GM21723 (cell line): Measurements from ENCODE around the gene ADAMTS4.

Experiments used
- ATAC-seq: cut with Tn5 transposase; IDR thresholded peaks from one replicate; pipeline ENCODE4 v1.9.1; 2021; ENCODE audit warnings: mild to moderate bottlenecking, moderate library complexity; ENCODE audit not compliant: unreplicated experiment

ADAMTS4 gene

DNA sequence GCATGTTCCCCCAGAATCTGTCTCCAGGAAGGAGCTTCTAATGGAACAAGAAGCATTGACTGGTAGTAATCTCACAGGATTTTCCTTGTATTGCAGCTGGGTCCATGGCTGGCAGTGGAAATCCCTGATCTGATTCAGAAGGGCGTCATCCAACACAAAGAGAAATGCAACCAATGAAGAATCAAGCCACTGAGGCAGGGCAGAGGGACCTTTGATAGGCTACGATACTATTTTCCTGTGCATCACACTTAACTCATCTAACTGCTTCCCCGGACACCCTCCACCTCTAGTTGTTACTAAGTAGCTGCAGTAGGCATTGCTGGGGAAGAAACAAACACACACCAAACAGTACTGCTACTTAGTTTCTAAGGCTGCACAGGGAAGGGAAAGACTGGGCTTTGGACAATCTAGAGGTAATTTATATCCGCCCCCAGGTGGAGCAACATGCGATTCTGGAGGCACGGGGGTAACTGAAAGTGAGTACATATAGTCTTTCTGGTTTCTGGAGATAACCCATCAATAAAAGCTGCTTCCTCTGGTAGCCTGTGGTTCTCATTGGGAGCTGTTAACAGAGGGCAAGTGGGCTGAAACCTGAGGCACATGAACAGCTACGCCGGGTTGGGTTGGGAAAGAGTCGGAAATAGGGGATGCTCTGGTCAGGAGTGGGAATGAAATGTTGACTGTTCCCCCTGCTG, 40.4 kb downstream of the ADAMTS4 start:
- ATAC-seq, result no peak

DNA sequence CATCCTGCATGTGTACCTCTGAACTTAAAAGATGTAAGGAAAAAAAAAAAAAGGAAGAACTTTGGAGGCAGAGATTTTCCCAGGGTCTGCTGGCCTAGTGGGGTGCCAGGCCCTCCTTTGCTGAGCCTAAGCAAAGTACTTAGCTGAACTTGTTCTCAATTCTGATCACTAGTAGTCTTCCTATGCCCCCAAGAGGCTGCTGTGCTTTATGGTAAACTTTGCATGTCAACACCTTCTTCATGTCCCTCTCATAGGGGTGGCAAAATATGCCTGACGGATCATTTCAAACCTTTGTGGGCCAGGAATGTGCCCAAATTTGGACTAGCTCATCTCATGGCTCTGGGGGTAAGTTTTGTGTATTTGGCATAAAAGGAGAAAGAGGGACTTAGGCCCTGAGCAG, 41.0 kb downstream of the ADAMTS4 start:
- ATAC-seq, result no peak

DNA sequence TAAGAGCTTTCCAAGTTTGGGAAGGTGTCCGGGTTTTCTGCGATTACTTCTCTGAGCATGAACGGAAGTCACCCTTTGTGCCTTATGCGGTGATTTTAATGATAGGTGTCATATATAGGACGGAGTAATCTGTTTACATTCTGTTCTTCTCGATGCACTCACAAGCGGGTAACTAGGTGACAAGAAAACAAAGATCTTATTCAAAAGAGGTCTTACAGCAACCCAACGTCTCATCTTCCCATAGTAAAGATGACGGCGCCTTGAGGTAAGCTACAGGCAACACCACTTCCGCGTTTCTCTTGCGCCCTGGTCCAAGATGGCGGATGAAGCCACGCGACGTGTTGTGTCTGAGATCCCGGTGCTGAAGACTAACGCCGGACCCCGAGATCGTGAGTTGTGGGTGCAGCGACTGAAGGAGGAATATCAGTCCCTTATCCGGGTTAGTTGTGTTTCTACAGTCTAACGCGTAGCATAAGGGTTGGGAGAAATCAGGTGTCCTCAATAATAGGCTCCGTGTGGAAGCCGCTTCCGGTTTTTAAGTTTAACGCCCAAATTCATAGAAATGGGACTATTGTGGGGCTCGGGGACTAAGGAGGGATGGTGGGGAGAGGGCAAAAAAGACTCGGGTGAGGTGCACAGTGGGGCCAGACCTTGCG, 45.0 kb downstream of the ADAMTS4 start, which contains the start of gene UFC1:
TSS of gene UFC1 (plus strand) at position 297 of the 656 bp plus-strand sequence. CDS start at position 317, 20 bp downstream.
- peak; percentile 86 for ATAC-seq

DNA sequence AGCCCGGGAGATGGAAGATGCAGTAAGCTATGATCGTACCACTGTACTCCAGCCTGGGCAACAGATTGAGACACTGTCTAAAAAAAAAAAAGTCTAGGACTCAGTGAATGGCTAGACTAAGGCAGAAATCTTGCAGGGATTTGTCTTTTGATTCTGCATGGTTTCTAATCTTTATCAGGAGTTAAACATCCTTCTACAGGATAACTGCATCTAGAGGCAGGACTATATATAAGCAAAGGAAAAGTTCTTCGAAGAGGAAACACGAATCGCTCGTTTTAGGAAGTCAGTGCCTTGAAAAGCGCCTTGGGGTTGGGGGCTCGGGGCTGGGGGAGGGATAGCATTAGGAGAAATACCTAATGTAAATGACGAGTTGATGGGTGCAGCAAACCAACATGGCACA, 45.7 kb downstream of the ADAMTS4 start:
- peak; percentile 15 for ATAC-seq

DNA sequence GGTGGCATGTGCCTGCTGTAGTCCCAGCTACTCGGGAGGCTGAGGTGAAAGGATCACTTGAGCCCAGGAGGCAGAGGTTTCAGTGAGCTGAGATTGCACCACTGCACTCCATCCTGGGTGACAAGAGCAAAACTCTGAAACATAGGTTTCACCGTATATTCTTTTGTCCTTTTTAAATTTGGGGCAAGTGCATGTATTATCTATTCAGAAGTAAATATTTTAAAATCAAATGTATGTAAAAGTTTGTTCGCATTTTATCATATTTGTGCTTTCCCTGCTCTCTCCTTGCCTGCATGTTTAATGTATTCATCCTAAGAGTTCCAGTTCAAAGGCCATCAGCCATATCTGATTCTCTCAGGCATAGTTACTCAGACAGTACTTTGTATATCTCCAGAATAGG, 53.0 kb downstream of the ADAMTS4 start:
- ATAC-seq, result no peak

DNA sequence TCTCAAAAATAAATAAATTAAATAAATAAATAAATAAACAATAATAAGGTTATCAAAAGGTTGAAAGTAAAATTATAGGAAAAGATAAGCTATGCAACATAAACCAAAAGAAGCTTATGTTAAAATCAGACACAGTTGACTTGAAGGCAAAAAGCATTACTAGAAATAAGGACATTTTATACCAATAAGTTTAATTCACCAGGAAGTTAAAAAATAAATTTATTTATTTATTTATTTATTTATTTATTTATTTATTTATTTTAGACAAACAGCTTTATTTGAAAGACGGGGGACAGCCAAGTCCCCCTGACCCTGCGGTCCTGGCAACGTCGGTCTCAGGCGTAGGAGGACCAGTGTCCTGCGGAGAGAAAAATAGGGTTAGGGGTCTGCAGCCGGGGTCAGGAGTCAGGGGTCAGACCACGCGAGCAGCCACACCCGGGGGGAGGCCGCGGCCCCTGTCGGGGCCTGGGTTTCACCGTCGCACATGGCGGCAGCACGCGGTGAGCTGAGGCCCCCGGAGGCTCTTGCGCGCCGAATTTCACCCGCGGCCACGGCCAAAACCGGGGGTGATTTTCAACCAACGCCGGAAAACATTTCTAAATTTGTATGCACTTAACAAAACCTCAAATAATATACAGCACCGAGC, 58.0 kb downstream of the ADAMTS4 start:
- ATAC-seq, result no peak

DNA sequence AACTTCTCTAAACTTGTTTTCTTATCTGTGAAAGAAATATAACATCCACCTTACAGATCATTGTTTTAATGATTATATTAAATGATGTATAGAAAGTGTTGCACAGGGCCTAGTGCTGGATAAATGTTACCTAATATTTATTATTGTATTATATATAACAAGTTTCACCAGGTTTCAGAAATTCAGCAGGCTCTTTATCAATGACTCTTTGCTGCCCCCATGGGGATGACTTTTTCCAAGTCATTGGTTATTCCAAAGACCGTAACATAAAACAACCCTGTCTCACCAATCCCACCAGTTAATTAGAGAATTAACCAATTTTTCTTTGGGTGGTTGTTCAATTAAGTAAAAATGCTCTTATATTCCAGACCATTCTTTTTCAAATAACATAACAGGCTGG, 59.1 kb downstream of the ADAMTS4 start:
- ATAC-seq, result no peak

DNA sequence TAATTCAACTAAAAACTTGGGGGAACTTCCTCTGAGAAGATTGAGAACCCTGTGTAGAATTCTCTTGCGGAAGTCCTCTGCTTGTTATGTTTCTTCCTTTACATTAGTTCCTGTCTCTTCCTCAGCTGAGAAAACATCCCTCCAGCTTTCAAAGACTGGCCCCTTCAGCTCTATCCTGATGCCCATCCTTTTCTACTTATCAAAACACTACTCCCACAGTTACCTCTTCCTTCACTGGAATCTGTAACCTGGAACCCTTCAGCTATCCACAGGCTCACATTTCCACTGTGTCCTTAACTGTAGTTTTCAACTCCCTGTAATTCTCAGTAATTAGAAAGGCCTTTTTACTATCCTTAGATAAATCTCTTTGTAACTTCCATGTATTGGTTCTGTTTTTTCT, 60.4 kb downstream of the ADAMTS4 start:
- ATAC-seq, result no peak

DNA sequence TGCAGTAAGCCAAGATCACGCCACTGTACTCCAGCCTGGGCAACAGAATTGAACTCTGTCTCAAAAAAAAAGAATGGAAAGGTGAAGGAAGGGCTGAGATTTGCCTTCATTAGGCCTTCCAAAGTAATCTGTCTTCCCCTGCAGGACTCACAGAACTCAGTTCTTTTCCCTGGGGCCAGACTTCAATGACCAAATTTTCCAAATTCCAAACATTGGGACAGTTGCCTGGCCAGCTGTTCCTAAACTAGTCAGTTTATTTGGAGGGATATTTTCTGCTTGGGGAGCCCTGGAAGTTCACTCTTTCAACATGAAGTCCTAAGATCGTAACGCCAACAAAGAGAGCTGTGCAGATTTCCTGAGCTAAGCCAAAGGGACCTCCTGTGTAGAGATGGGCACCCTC, 61.0 kb downstream of the ADAMTS4 start:
- no peak for ATAC-seq
